GM04503 (cell line): ENCODE results near the gene SCNN1A.

Experiments
- DNase-seq: peaks from one replicate; pipeline ENCODE4 v3.0.0-alpha.2; 2012; ENCODE audit warnings: low read depth

The SCNN1A gene

GRCh38 chr12:6317693-6318439 is 57.5 kb downstream of the SCNN1A start:
- no peak for DNase-seq

GRCh38 chr12:6316921-6317692 is 58.3 kb downstream of the SCNN1A start:
- DNase-seq, result no peak

GRCh38 chr12:6315704-6316597 is 59.4 kb downstream of the SCNN1A start:
- no peak for DNase-seq

GRCh38 chr12:6315184-6315583 is 60.2 kb downstream of the SCNN1A start:
- DNase-seq, result no peak

GRCh38 chr12:6314776-6315175 is 60.6 kb downstream of the SCNN1A start:
- DNase-seq, result no peak

GRCh38 chr12:6313326-6313940 is 61.9 kb downstream of the SCNN1A start:
- no peak for DNase-seq

GRCh38 chr12:6312529-6313325 is 62.6 kb downstream of the SCNN1A start:
- DNase-seq, result peak; percentile 34

GRCh38 chr12:6311822-6312528 is 63.4 kb downstream of the SCNN1A start:
- no peak for DNase-seq

GRCh38 chr12:6310771-6311610 is 64.4 kb downstream of the SCNN1A start:
- DNase-seq, result no peak

GRCh38 chr12:6307529-6307928 is 67.8 kb downstream of the SCNN1A start:
- no peak for DNase-seq

GRCh38 chr12:6306599-6307220 is 68.7 kb downstream of the SCNN1A start:
- DNase-seq, result no peak

- DNase-seq, result no peak
Measured at GRCh38 chr12:6306151-6306550, 69.2 kb downstream of the SCNN1A start.

- no peak for DNase-seq
Measured at GRCh38 chr12:6303071-6303470, 72.3 kb downstream of the SCNN1A start.

GRCh38 chr12:6302621-6303020 is 72.7 kb downstream of the SCNN1A start:
- no peak for DNase-seq

- no peak for DNase-seq
Measured at GRCh38 chr12:6301721-6302120, 73.6 kb downstream of the SCNN1A start.

GRCh38 chr12:6297170-6297569 is 78.2 kb downstream of the SCNN1A start:
- DNase-seq, result no peak
